WTC11 (cell line): ENCODE measurements around the gene STAB2. TPM values are rescaled to one million over a fixed set of nuclear protein-coding genes. Genes with fewer than 3 reads are reported as not detected.

Experiments used
- ATAC-seq: fragments of 200-7000 bp; cut with Tn5 transposase; 2 replicates; pipeline ENCODE4 v1.10.0; 2021; ENCODE audit warnings: mild to moderate bottlenecking, moderate library complexity
- CTCF ChIA-PET: fragments of 300-600 bp; sonication (Branson Sonifier 250); formaldehyde crosslinking; loops from one replicate; lab custom pipeline; 2021; ENCODE audit warnings: antibody characterized with exemption; lab: Charles Lee
- POLR2A ChIA-PET: fragments of 350-600 bp; sonication (Branson Sonifier 250); formaldehyde crosslinking; loops from one replicate; lab custom pipeline; 2021; ENCODE audit warnings: antibody characterized with exemption; lab: Charles Lee
- DNase-seq: peaks from one replicate; pipeline ENCODE4 v3.0.0; 2021; ENCODE audit warnings: low spot score
- H3K27ac Mint-ChIP-seq: 2 replicates; pipeline ENCODE4 v1.8.0; 2021; ENCODE audit warnings: mixed read lengths
- H3K27me3 Mint-ChIP-seq: 2 replicates; pipeline ENCODE4 v1.8.0; 2021; ENCODE audit warnings: low read depth, mild to moderate bottlenecking, moderate library complexity, mixed read lengths
- H3K36me3 Mint-ChIP-seq: 2 replicates; pipeline ENCODE4 v1.8.0; 2021; ENCODE audit warnings: mixed read lengths
- H3K4me1 Mint-ChIP-seq: 2 replicates; pipeline ENCODE4 v1.8.0; 2022; ENCODE audit warnings: mixed read lengths
- H3K4me3 Mint-ChIP-seq: 2 replicates; pipeline ENCODE4 v1.8.0; 2021; ENCODE audit warnings: mild to moderate bottlenecking, moderate library complexity, mixed read lengths
- H3K9me3 Mint-ChIP-seq: 2 replicates; pipeline ENCODE4 v1.8.0; 2021; ENCODE audit warnings: mixed read lengths
- CREB1 ChIP-seq: sonication (generic); formaldehyde crosslinking; IDR thresholded peaks from 2 replicates; pipeline ENCODE4 v1.8.0; 2023; ENCODE audit warnings: mild to moderate bottlenecking, missing genetic modification reagents
- ELF4 ChIP-seq: sonication (generic); formaldehyde crosslinking; IDR thresholded peaks from 2 replicates; pipeline ENCODE4 v1.8.1; 2022; ENCODE audit warnings: low read depth, mild to moderate bottlenecking, moderate library complexity, missing genetic modification reagents
- GTF2I ChIP-seq: fragments of 250-450 bp; sonication (Bioruptor Pico); conservative IDR thresholded peaks from 2 replicates; pipeline ENCODE4 v1.4.0; 2021; ENCODE audit warnings: mild to moderate bottlenecking
- JAZF1 ChIP-seq: fragments of 250-450 bp; sonication (Bioruptor Pico); IDR thresholded peaks from 2 replicates; pipeline ENCODE4 v1.9.0; 2021; ENCODE audit warnings: moderate library complexity, mild to moderate bottlenecking, inconsistent platforms
- NR1H2 ChIP-seq: sonication (generic); formaldehyde crosslinking; IDR thresholded peaks from 2 replicates; pipeline ENCODE4 v1.9.0; 2021; ENCODE audit warnings: mild to moderate bottlenecking, moderate library complexity, missing genetic modification reagents
- RORB ChIP-seq: fragments of 250-450 bp; sonication (Bioruptor Pico); IDR thresholded peaks from 2 replicates; pipeline ENCODE4 v1.9.0; 2021; ENCODE audit warnings: mild to moderate bottlenecking
- SMAD4 ChIP-seq: sonication (generic); formaldehyde crosslinking; IDR thresholded peaks from 2 replicates; pipeline ENCODE4 v1.8.0; 2022; ENCODE audit warnings: mild to moderate bottlenecking, missing genetic modification reagents
- TCF7 ChIP-seq: sonication (generic); formaldehyde crosslinking; IDR thresholded peaks from 2 replicates; pipeline ENCODE4 v1.8.0; 2022; ENCODE audit warnings: mild to moderate bottlenecking, low read depth, missing genetic modification reagents, moderate library complexity
- total RNA-seq: library from RNA; stranded (reverse); gene quantifications from 3 replicates; pipeline ENCODE4 v1.2.3, GENCODE V29; 2021
- TF ChIP-seq, protein P1 (sequence below): sonication (generic); formaldehyde crosslinking; IDR thresholded peaks from 2 replicates; pipeline ENCODE4 v1.8.1; 2023; ENCODE audit warnings: mild to moderate bottlenecking, missing genetic modification reagents, moderate library complexity
- TF ChIP-seq, protein P2 (sequence below): sonication (generic); formaldehyde crosslinking; IDR thresholded peaks from 2 replicates; pipeline ENCODE4 v1.8.0; 2023; ENCODE audit warnings: mild to moderate bottlenecking, missing genetic modification reagents
- TF ChIP-seq, protein P3 (sequence below): sonication (generic); formaldehyde crosslinking; conservative IDR thresholded peaks from 2 replicates; pipeline ENCODE4 v1.8.1; 2023; ENCODE audit warnings: mild to moderate bottlenecking, low read depth, missing genetic modification reagents, moderate library complexity
- TF ChIP-seq, protein P4 (sequence below): sonication (generic); formaldehyde crosslinking; IDR thresholded peaks from 2 replicates; pipeline ENCODE4 v1.8.1; 2022; ENCODE audit warnings: low read depth, missing genetic modification reagents, borderline replicate concordance
- TF ChIP-seq, protein P5 (sequence below): sonication (generic); formaldehyde crosslinking; IDR thresholded peaks from 2 replicates; pipeline ENCODE4 v1.8.0; 2022; ENCODE audit warnings: missing genetic modification reagents
- TF ChIP-seq, protein P6 (sequence below): fragments of 250-450 bp; sonication (Bioruptor Pico); conservative IDR thresholded peaks from 2 replicates; pipeline ENCODE4 v1.9.0; 2021; ENCODE audit warnings: mild to moderate bottlenecking

STAB2 gene
- total RNA-seq, 1 experiment from 2014 or later, result 0.48 TPM

DNA sequence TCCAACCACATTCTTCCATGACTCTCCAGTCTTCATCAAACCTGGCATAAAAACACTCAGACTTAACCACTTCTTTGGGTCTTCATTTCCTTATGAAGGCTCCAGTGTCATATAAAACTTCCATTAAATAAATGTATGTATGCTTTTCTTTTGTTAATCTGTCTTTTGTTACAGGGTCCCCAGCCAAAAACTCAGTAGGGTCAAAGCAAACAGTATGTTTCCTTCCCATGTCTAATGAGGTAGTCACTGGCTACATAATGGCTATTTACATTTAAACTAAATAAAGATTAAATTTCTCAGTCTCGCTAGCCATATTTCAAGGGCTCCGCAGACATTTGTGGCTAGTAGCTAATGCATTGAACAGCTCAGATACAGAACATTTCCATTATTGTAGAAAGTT is 40.1 kb upstream of the STAB2 start (continued):
- TF ChIP-seq, protein P1, sequence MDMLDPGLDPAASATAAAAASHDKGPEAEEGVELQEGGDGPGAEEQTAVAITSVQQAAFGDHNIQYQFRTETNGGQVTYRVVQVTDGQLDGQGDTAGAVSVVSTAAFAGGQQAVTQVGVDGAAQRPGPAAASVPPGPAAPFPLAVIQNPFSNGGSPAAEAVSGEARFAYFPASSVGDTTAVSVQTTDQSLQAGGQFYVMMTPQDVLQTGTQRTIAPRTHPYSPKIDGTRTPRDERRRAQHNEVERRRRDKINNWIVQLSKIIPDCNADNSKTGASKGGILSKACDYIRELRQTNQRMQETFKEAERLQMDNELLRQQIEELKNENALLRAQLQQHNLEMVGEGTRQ, result no peak
- TF ChIP-seq, protein P2, sequence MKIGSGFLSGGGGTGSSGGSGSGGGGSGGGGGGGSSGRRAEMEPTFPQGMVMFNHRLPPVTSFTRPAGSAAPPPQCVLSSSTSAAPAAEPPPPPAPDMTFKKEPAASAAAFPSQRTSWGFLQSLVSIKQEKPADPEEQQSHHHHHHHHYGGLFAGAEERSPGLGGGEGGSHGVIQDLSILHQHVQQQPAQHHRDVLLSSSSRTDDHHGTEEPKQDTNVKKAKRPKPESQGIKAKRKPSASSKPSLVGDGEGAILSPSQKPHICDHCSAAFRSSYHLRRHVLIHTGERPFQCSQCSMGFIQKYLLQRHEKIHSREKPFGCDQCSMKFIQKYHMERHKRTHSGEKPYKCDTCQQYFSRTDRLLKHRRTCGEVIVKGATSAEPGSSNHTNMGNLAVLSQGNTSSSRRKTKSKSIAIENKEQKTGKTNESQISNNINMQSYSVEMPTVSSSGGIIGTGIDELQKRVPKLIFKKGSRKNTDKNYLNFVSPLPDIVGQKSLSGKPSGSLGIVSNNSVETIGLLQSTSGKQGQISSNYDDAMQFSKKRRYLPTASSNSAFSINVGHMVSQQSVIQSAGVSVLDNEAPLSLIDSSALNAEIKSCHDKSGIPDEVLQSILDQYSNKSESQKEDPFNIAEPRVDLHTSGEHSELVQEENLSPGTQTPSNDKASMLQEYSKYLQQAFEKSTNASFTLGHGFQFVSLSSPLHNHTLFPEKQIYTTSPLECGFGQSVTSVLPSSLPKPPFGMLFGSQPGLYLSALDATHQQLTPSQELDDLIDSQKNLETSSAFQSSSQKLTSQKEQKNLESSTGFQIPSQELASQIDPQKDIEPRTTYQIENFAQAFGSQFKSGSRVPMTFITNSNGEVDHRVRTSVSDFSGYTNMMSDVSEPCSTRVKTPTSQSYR (CRISPR knock-in tag), result no peak
- TF ChIP-seq, protein P3, sequence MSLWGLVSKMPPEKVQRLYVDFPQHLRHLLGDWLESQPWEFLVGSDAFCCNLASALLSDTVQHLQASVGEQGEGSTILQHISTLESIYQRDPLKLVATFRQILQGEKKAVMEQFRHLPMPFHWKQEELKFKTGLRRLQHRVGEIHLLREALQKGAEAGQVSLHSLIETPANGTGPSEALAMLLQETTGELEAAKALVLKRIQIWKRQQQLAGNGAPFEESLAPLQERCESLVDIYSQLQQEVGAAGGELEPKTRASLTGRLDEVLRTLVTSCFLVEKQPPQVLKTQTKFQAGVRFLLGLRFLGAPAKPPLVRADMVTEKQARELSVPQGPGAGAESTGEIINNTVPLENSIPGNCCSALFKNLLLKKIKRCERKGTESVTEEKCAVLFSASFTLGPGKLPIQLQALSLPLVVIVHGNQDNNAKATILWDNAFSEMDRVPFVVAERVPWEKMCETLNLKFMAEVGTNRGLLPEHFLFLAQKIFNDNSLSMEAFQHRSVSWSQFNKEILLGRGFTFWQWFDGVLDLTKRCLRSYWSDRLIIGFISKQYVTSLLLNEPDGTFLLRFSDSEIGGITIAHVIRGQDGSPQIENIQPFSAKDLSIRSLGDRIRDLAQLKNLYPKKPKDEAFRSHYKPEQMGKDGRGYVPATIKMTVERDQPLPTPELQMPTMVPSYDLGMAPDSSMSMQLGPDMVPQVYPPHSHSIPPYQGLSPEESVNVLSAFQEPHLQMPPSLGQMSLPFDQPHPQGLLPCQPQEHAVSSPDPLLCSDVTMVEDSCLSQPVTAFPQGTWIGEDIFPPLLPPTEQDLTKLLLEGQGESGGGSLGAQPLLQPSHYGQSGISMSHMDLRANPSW (CRISPR knock-in tag), result no peak

DNA sequence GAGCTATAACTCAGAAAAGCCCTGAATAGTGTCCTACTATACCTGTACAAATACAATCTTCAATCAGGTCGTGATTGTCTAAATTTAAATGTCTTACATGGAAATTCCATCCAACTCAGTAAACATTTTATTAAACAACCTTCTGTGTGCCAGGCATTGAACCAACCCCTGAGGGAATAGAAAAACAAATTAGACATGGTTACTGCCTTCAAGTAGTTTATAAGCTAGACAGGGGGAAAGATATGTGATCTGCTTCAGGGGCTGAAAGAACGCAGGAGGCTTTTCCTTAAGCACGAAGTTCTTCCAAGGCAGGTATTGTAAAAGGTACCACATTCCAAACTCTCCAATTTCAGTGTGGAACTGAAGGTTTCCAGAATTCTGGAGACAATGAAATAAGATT is 39.7 kb upstream of the STAB2 start:
- H3K27me3 Mint-ChIP-seq, result no peaks in the 10 kb centered on the region
- CTCF ChIA-PET, result interaction anchor here (0.7 to 6.3 kb wide), 8 partner anchors 10 to 668 kb away, joined by 3 to 78 read pairs (median 4); no protein-coding TSS in a partner anchor
- H3K4me3 Mint-ChIP-seq, result no peak overlapping the region
- H3K9me3 Mint-ChIP-seq, result peaks cover 8% of the 10 kb centered on the region
- DNase-seq, result no peak
- ATAC-seq, result no peak
- peaks cover 5% of the 10 kb centered on the region; the same call in 1 of the 2 replicates for H3K36me3 Mint-ChIP-seq
- no peak overlapping the region for H3K27ac Mint-ChIP-seq
- H3K4me1 Mint-ChIP-seq, result 0 out of 2 replicates have a peak, but pooled peaks cover 4% of the 10 kb centered on the region
- TF ChIP-seq SMAD4 (CRISPR knock-in tag), result no peak
- TF ChIP-seq, protein P2 (CRISPR knock-in tag), result no peak
- TF ChIP-seq GTF2I, result no peak
- no peak for TF ChIP-seq RORB (CRISPR knock-in tag)
- no peak for TF ChIP-seq NR1H2 (CRISPR knock-in tag)
- no peak for TF ChIP-seq ELF4 (CRISPR knock-in tag)
- TF ChIP-seq, protein P4, sequence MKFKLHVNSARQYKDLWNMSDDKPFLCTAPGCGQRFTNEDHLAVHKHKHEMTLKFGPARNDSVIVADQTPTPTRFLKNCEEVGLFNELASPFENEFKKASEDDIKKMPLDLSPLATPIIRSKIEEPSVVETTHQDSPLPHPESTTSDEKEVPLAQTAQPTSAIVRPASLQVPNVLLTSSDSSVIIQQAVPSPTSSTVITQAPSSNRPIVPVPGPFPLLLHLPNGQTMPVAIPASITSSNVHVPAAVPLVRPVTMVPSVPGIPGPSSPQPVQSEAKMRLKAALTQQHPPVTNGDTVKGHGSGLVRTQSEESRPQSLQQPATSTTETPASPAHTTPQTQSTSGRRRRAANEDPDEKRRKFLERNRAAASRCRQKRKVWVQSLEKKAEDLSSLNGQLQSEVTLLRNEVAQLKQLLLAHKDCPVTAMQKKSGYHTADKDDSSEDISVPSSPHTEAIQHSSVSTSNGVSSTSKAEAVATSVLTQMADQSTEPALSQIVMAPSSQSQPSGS (CRISPR knock-in tag), result no peak
- TF ChIP-seq TCF7, result no peak
- TF ChIP-seq, protein P5, sequence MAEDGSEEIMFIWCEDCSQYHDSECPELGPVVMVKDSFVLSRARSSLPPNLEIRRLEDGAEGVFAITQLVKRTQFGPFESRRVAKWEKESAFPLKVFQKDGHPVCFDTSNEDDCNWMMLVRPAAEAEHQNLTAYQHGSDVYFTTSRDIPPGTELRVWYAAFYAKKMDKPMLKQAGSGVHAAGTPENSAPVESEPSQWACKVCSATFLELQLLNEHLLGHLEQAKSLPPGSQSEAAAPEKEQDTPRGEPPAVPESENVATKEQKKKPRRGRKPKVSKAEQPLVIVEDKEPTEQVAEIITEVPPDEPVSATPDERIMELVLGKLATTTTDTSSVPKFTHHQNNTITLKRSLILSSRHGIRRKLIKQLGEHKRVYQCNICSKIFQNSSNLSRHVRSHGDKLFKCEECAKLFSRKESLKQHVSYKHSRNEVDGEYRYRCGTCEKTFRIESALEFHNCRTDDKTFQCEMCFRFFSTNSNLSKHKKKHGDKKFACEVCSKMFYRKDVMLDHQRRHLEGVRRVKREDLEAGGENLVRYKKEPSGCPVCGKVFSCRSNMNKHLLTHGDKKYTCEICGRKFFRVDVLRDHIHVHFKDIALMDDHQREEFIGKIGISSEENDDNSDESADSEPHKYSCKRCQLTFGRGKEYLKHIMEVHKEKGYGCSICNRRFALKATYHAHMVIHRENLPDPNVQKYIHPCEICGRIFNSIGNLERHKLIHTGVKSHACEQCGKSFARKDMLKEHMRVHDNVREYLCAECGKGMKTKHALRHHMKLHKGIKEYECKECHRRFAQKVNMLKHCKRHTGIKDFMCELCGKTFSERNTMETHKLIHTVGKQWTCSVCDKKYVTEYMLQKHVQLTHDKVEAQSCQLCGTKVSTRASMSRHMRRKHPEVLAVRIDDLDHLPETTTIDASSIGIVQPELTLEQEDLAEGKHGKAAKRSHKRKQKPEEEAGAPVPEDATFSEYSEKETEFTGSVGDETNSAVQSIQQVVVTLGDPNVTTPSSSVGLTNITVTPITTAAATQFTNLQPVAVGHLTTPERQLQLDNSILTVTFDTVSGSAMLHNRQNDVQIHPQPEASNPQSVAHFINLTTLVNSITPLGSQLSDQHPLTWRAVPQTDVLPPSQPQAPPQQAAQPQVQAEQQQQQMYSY (CRISPR knock-in tag), result no peak
- no peak for TF ChIP-seq JAZF1 (CRISPR knock-in tag)
- TF ChIP-seq, protein P6, sequence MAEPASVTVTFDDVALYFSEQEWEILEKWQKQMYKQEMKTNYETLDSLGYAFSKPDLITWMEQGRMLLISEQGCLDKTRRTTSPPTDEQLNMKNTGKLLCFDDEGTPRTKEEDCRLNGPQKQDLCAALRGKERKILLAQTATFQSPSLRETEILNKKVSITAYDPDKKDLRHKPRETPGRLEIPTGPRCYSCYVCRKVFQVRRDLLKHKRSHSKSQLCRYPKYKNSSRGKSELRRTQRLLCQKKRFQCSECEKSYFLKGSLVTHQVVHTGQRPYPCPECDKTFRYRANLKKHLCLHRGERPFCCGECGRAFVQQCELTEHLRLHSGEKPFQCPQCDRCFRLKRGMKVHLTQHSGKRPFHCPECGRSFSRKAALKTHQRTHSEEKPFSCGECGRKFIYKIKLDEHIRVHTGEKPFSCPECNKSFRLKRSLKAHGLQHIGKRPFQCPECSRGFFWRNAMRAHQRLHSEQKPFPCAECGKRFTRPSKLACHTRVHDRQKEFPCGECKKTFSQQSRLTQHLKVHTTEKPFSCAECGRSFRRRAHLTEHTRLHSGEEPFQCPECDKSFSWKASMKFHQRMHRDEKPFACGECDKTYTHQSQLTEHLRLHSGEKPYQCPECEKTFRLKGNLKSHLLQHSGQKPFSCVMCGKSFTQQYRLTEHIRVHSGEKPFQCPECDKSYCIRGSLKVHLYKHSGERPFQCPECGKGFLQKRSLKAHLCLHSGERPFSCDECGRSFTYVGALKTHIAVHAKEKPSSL (CRISPR knock-in tag), result no peak
- no peak for TF ChIP-seq CREB1 (CRISPR knock-in tag)
- POLR2A ChIA-PET, result no interaction called here
